Subcutaneous adipose tissue (tissue), 4 donors: ENCODE measurements around the gene LIF. TPM values are rescaled to one million over a fixed set of nuclear protein-coding genes. Genes with fewer than 3 reads are reported as not detected.

Source experiments
- total RNA-seq, 4 donors: library from RNA; depleted of rRNA; stranded (reverse); fragments of >200 nt; gene quantifications; one replicate each; pipeline ENCODE4 v1.1.0, GENCODE V29; 2016
- TF ChIP-seq, protein P1 (sequence below): fragments of 450-650 bp; IDR thresholded peaks from one replicate; pipeline ENCODE4 v1.5.1; 2016; ENCODE audit warnings: low read depth, mild to moderate bottlenecking, control low read depth, antibody characterized with exemption, moderate library complexity

Gene LIF
- total RNA-seq, 4 donors from 2014 or later = 0.82 to 0.88 TPM; not detected in 2

GRCh38 chr22:30219668-30220278 is 26.8 kb downstream of the LIF start:
- TF ChIP-seq, protein P1, sequence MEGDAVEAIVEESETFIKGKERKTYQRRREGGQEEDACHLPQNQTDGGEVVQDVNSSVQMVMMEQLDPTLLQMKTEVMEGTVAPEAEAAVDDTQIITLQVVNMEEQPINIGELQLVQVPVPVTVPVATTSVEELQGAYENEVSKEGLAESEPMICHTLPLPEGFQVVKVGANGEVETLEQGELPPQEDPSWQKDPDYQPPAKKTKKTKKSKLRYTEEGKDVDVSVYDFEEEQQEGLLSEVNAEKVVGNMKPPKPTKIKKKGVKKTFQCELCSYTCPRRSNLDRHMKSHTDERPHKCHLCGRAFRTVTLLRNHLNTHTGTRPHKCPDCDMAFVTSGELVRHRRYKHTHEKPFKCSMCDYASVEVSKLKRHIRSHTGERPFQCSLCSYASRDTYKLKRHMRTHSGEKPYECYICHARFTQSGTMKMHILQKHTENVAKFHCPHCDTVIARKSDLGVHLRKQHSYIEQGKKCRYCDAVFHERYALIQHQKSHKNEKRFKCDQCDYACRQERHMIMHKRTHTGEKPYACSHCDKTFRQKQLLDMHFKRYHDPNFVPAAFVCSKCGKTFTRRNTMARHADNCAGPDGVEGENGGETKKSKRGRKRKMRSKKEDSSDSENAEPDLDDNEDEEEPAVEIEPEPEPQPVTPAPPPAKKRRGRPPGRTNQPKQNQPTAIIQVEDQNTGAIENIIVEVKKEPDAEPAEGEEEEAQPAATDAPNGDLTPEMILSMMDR = no peak

DNA sequence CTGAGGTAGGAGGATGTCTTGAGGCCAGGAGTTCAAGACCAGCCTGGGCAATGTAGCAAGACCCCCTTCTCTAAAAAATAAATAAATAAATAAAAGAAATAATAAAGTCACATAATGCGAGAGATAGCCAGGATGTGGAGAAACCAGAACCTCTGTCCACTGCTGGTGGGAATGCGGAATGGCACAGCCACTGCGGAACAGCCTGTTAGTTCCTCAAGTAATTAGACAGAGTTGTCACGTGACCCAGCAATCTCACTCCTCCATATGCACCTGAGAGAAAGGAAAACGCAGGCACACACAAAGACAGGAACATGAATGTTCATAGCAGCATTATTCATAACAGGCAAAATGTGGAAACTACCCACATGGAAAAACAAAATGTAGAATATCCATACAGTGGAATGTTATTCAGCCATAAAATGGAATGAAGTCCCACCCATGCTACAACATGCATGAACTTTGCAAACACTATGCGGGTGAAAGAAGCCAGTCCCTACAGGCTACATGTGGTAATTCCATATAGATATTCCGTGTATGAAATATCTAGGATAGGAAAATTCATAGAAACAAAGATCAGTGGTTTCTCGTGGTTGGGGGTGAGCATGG is 27.4 kb downstream of the LIF start:
- TF ChIP-seq, protein P1 = no peak

GRCh38 chr22:30217698-30218560 is 28.6 kb downstream of the LIF start:
- TF ChIP-seq, protein P1 = no peak

GRCh38 chr22:30216710-30217109 is 29.8 kb downstream of the LIF start:
- TF ChIP-seq, protein P1 = no peak

DNA sequence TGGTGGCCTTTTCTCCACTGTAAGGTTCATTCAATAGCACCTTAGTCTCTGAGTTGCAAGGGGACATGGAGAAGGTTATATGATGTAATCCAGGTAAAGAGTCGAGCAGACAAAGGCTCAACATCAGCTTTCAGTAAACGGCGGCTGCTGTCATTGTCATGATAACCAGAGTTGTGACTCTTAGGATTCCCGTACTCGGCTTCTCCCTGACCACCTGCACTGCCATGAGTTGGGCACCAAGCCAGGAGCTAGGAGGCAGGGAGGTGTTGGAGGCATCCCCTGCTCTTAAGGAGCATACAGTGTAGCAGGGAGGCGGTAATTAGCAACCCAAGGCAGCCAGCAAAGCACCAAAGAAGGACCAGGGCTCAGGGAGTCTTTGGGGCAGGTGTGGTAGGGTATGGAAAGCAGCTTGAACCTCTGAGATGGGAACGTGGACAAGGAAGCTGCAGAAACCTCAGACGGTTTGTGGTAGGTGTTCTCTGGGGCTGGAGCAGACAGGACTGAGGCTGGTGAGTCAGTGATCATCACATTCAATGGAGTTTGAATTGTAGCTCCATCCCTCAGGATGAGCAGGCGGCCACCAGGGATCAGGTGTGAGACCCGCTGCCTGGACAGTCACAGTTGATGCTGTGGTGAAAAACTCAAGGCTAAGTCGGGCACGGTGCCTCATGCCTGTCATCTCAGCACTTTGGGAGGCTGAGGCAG is 31.7 kb downstream of the LIF start:
- TF ChIP-seq, protein P1 = no peak

GRCh38 chr22:30212996-30213441 is 33.5 kb downstream of the LIF start:
- TF ChIP-seq, protein P1 = no peak
